NCI-H82 (cell line): ENCODE measurements around the gene DHH.
"Not testable (repeated sequence)": the region's sequence is repeated elsewhere in the genome, so short reads cannot be mapped to it uniquely, and the experiment has no call there.

Source experiments
- DNase-seq: peaks from one replicate; lab custom pipeline; 2025; lab: John Stamatoyannopoulos, UW

The DHH gene

GRCh38 chr12:49094160-49094974 is at the start of gene DHH:
Gene DHH (minus strand): TSS chr12:49094801. CDS start chr12:49094512, 289 bp downstream.
- peak; percentile 45 for DNase-seq

DNA sequence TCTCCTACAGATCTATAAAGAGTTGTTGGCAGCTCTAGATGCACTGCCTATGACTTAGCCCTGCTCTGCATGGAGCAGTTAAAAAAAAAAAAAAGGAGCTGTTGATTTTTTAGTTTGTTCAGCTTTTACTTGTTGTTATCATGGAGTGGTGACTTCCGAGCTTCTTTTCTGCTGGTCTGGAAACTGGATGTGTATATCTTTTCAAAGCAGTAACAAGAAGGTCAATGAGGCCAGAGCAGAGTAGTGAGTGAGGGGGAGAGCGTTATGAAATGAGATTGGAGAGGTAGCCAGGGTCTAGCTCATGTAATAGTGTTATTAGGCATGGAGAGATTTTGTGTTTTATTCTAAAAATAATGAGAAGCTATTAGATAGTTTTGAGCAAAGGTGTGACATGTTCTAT is 49.8 kb upstream of the DHH start:
- no peak for DNase-seq

DNA sequence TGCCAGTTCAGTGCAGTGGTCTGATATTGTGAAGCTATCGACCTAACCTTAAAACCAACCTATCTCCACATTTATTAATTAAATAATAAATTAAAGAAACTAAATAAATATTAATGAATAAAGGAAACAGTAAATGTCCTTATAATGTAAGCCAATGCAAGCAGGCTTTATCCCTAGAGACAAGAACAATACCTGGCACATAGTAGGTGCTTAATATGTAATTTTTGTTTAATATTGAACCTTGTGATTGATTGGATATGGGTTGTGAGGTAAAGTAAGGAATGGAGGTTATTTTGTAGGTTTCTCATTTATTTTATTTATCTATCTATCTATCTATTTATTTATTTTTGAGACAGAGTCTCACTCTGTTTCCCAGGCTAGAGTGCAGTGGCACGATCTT is 44.4 kb upstream of the DHH start:
- DNase-seq, result no peak

DNA sequence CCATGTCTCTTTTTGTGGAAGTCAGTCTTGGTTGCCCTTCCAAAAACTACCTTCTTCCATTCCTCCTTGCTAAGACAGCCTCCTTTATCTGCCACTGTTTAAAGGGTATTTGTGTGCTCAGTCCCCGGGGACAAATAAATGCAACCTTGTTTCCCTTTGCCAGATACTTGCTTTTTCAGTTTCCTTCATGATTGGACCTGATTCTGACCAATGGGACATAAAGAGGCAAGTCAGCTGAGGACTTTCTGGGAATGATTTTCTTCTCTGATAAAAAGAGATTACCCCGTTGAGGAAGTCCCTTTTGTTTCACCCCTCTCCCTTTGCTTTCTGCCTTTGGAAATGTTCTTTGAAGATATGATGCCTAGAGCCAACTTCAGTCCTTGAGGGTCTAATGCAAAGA is 44.0 kb upstream of the DHH start:
- DNase-seq, result peak; percentile 36

GRCh38 chr12:49137476-49137875 is 42.9 kb upstream of the DHH start:
- no peak for DNase-seq

GRCh38 chr12:49136997-49137396 is 42.4 kb upstream of the DHH start:
- not testable (repeated sequence) for DNase-seq

- DNase-seq, result no peak
Observed at GRCh38 chr12:49133590-49133989, 39.0 kb upstream of the DHH start.

- DNase-seq, result peak; percentile 72
Observed at GRCh38 chr12:49133014-49133413, 38.4 kb upstream of the DHH start.

GRCh38 chr12:49131894-49132461 is 37.4 kb upstream of the DHH start:
- peak; percentile 78 for DNase-seq

- peak; percentile 96 for DNase-seq
Observed at GRCh38 chr12:49131051-49131893, 36.7 kb upstream of the DHH start, which contains the start of gene TUBA1B. Gene TUBA1B (minus strand): TSS chr12:49131395. CDS start chr12:49131300, 95 bp downstream.

GRCh38 chr12:49130151-49131050 is 35.8 kb upstream of the DHH start:
- DNase-seq, result peak; percentile 98

DNA sequence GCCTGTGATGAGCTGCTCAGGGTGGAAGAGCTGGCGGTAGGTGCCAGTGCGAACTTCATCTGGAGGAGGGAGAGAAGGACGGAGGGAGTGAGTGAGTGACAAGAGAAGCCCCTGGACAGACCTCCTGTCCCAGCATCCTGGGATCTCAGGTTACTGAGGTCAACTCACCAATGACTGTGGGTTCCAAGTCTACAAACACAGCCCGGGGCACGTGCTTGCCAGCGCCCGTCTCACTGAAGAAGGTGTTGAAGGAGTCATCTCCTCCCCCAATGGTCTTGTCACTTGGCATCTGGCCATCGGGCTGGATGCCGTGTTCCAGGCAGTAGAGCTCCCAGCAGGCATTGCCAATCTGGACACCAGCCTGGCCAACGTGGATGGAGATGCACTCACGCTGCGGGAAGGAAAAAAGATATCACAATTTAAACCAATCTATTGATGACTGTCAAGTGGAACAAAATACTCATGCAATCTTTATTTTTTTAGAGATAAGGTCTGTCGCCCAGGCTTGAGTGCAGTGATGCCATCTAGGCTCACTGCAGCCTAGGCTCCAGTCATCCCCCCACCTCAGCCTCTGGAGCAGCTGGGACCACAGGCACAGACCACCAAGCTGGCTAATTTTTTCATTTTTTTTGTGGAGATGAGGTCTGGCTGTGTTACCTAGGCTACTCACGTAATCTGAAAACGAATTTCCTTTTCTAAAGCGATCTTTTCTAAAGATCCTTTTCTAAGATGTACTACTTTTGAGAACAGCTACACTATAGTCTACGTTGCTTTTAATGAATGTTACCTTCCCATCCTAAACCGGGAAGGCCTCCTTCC is 34.9 kb upstream of the DHH start:
- no peak for DNase-seq

DNA sequence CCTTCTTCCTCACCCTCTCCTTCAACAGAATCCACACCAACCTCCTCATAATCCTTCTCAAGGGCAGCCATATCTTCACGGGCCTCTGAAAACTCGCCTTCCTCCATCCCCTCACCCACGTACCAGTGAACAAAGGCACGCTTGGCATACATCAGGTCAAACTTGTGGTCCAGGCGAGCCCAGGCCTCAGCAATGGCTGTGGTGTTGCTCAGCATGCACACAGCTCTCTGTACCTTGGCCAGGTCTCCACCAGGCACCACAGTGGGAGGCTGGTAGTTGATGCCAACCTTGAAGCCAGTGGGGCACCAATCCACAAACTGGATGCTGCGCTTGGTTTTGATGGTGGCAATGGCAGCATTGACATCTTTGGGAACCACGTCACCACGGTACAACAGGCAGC is 33.4 kb upstream of the DHH start:
- not testable (repeated sequence) for DNase-seq

GRCh38 chr12:49126852-49127763 is 32.5 kb upstream of the DHH start:
- peak; percentile 62 for DNase-seq

GRCh38 chr12:49121047-49121696 is 26.6 kb upstream of the DHH start:
- DNase-seq, result peak; percentile 74

GRCh38 chr12:49111206-49111605 is 16.6 kb upstream of the DHH start:
- no peak for DNase-seq

- DNase-seq, result peak; percentile 99
Observed at GRCh38 chr12:49110464-49111155, 16.0 kb upstream of the DHH start, which contains the start of gene LMBR1L. Gene LMBR1L (minus strand): TSS chr12:49110847. CDS start chr12:49110555, 292 bp downstream.
